Activated CD4-positive, alpha-beta memory T cell treated with anti-CD3 and anti-CD28 coated beads for 36 hours (primary cell): Measurements from ENCODE around the gene DYRK4. TPM values are rescaled to one million over a fixed set of nuclear protein-coding genes. Genes with fewer than 3 reads are reported as not detected.

ENCODE experiments used
- CTCF ChIA-PET: fragments of 350-600 bp; sonication (Branson Sonifier 250); formaldehyde crosslinking; loops from one replicate; lab custom pipeline; 2021; ENCODE audit warnings: antibody characterized with exemption, inconsistent platforms; lab: Charles Lee
- POLR2A ChIA-PET: fragments of 350-600 bp; sonication (Branson Sonifier 250); formaldehyde crosslinking; loops from one replicate; lab custom pipeline; 2021; ENCODE audit warnings: antibody characterized with exemption; lab: Charles Lee
- DNase-seq: peaks from one replicate; pipeline ENCODE4 v3.0.0-alpha.2; 2020
- H3K27ac Mint-ChIP-seq: one replicate; pipeline ENCODE4 v1.8.0; 2021; ENCODE audit warnings: mixed read lengths
- H3K27me3 Mint-ChIP-seq: one replicate; pipeline ENCODE4 v1.8.0; 2021; ENCODE audit warnings: mixed read lengths
- H3K36me3 Mint-ChIP-seq: one replicate; pipeline ENCODE4 v1.8.0; 2021; ENCODE audit warnings: mixed read lengths
- H3K4me1 Mint-ChIP-seq: one replicate; pipeline ENCODE4 v1.8.0; 2021; ENCODE audit warnings: low read depth, mixed read lengths
- H3K4me3 Mint-ChIP-seq: one replicate; pipeline ENCODE4 v1.8.0; 2021; ENCODE audit warnings: mild to moderate bottlenecking, mixed read lengths
- H3K9me3 Mint-ChIP-seq: one replicate; pipeline ENCODE4 v1.8.0; 2021; ENCODE audit warnings: mixed read lengths
- intact Hi-C: fragments of 100-400 bp; cut with micrococcal nuclease; formaldehyde crosslinking; loops from one replicate; pipeline ENCODE4 v1.15.1; 2023
- total RNA-seq, 2 experiments: library from RNA; stranded (reverse); gene quantifications; one replicate each; pipeline ENCODE4 v1.2.3, GENCODE V29; 2021

Gene DYRK4
- total RNA-seq, 2 experiments from 2014 or later: 26.0 to 26.7 TPM

DNA sequence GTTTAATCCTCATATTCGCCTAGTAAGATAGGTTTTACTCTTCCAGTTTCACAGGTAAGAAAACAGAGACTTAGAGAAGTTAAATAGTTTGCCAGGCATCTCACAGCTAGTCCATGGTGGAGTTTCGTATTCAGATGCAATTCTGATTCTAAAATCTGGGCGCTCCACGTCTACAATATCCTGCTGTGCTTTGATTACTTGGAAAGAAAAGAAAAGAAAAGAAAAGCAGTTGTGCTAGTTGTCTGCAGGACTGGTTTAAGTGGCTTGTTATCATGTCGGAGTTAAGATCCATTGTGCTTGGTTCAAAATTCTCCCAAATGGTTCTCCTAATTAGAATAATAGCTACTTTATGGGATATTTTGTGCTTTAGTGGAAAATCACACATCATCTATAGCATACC, 68.3 kb downstream of the DYRK4 start:
- Mint-ChIP-seq H3K27me3 (peaks cover 2% of the 10 kb centered on the region), H3K27ac (no peak overlapping the region), H3K9me3 (no peaks in the 10 kb centered on the region), H3K36me3 (no peaks in the 10 kb centered on the region), H3K4me3 (no peak overlapping the region), H3K4me1 (no peaks in the 10 kb centered on the region)
- ChIA-PET POLR2A (no interaction called here), CTCF (interaction anchor here (0.6 kb wide), 1 partner anchor 827 kb away, joined by 3 read pairs; no protein-coding TSS in a partner anchor)
- no peak for DNase-seq
- intact Hi-C loops: no loop called here

- H3K27ac Mint-ChIP-seq: no peak overlapping the region
- peaks cover 11% of the 10 kb centered on the region for H3K4me1 Mint-ChIP-seq
- intact Hi-C loops: no loop called here
- no peak overlapping the region for H3K4me3 Mint-ChIP-seq
- no peaks in the 10 kb centered on the region for H3K36me3 Mint-ChIP-seq
- DNase-seq: no peak
- ChIA-PET CTCF (interaction anchor here (1.4 kb wide), 1 partner anchor 41 kb away, joined by 5 read pairs; no protein-coding TSS in a partner anchor), POLR2A (interaction anchor here (0.9 kb wide), 1 partner anchor 11 kb away, joined by 3 read pairs; no protein-coding TSS in a partner anchor)
- H3K9me3 Mint-ChIP-seq: no peaks in the 10 kb centered on the region
- peaks cover 2% of the 10 kb centered on the region for H3K27me3 Mint-ChIP-seq
Observed at GRCh38 chr12:4643747-4644146, 81.7 kb downstream of the DYRK4 start.

DNA sequence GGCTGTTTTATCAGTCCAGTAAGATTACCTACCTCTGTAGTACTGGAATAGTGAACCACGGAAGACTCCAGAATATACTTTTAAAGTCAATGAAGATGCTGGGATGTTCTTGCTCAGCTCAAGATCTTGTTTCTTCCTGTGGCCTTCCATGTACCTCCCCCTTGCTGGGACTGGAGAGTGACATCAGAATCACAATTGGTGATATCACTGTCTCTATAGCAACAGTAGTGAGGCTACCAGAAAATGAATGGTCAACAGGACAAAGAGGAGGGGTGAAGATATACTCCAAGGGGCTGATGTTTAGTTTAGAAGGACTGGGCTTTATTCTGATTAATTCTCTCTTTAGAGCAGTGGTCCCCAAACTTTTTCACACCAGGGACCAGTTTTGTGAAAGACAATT, 83.0 kb downstream of the DYRK4 start:
- DNase-seq: no peak
- Mint-ChIP-seq H3K4me1 (peaks cover 18% of the 10 kb centered on the region), H3K27me3 (peaks cover under 1% of the 10 kb centered on the region), H3K36me3 (no peaks in the 10 kb centered on the region), H3K4me3 (no peak overlapping the region), H3K27ac (no peak overlapping the region), H3K9me3 (no peaks in the 10 kb centered on the region)
- ChIA-PET CTCF (no interaction called here), POLR2A (no interaction called here)
- intact Hi-C loops: loop anchor here (5.0 kb wide), 1 partner anchor 182 kb away; no protein-coding TSS in a partner anchor

DNA sequence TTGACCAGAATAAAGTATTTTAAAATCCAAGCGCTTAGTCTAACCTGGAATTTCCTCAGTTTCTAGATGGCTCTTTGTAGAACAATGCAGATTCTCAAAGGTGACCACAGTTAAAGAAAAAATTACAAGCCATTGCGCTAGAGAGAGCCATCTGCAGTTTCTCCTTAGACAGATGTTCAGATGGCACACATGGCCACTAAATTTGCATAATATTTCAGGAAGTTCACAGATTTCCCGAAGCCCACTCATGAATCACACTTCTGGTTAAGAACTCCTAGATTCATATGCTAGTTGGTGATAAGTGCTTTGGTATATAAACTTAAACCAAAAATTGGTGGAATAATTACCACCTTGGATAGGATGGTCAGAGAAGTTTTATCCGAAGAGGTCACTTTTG, 86.1 kb downstream of the DYRK4 start:
- intact Hi-C loops: loop anchor here (5.0 kb wide), 1 partner anchor 179 kb away; no protein-coding TSS in a partner anchor
- no peaks in the 10 kb centered on the region for H3K27me3 Mint-ChIP-seq
- DNase-seq: no peak
- peaks cover 38% of the 10 kb centered on the region for H3K4me1 Mint-ChIP-seq
- H3K27ac Mint-ChIP-seq: peak overlapping the region; percentile 90
- no peaks in the 10 kb centered on the region for H3K36me3 Mint-ChIP-seq
- POLR2A ChIA-PET: interaction anchor here (0.7 to 1.7 kb wide), 2 partner anchors 110 to 116 kb away, joined by 3 to 5 read pairs; partner anchors contain the start of gene RAD51AP1
- CTCF ChIA-PET: interaction anchor here (1.1 to 2.3 kb wide), 3 partner anchors 37 to 201 kb away, joined by 3 to 16 read pairs (median 5); no protein-coding TSS in a partner anchor
- no peaks in the 10 kb centered on the region for H3K9me3 Mint-ChIP-seq
- H3K4me3 Mint-ChIP-seq: peak overlapping the region; percentile 93

DNA sequence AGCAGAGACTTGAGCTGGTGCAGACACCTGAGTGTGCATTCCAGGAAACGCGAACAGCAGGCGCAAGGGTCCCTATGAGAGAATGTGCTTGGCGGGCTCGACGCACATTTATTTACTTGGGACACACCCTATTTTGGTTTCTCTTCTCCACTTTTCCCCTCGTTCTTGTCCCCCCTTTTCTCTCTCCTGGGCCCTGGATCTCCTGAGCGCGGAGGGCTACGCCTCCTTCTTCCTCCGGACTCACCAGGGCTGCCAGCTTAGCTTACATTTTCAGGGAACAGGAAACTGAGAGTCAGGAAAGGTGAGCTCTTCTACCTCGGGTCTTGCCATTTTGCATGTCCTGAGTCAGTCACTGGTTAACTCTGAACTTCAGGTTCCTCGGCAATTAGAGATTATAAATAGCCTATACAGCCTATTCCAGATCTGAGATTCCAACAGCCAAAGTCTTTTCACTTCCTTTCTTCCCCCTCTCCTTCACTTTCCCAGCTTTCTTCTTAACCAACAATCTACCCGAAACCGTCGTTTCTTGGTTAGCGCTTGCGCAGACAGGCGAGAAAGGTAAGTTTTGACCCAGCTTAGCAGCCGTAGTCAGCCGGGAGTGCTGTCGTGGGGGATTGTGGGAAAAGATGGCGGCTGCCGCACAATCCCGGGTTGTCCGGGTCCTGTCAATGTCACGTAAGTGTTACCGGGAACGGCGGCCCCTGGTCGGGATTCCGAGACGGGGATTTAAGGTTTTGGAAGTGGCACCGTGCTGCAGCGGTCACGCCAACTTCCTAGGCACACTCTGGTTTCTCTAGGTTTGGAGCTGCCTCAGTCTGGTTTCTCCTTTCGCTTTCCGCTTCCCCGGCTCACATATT, 86.7 kb downstream of the DYRK4 start, which contains the start of the genes AKAP3 and NDUFA9:
AKAP3 (minus strand) TSS at position 551 of the 857 bp plus-strand sequence. CDS start 10,855 bp downstream, outside the sequence.
NDUFA9 (plus strand) TSS at position 614 of the 857 bp plus-strand sequence; CDS start at position 627, 13 bp downstream.
- peak; percentile 89 for DNase-seq
- POLR2A ChIA-PET: interaction anchor here (0.7 to 1.7 kb wide), 2 partner anchors 110 to 117 kb away, joined by 3 to 5 read pairs; partner anchors contain the start of gene RAD51AP1
- CTCF ChIA-PET: interaction anchor here (1.1 to 2.3 kb wide), 4 partner anchors 11 to 201 kb away, joined by 3 to 16 read pairs (median 4); no protein-coding TSS in a partner anchor
- H3K4me3 Mint-ChIP-seq: peak within 1 kb of the TSS; percentile 93
- H3K4me1 Mint-ChIP-seq: peaks cover 41% of the 10 kb centered on the region
- no peaks in the 10 kb centered on the region for H3K9me3 Mint-ChIP-seq
- intact Hi-C loops: loop anchor here (1.0 to 5.0 kb wide), 3 partner anchors 44 to 179 kb away; partner anchors contain the start of gene RAD51AP1
- no peaks in the 10 kb centered on the region for H3K27me3 Mint-ChIP-seq
- H3K27ac Mint-ChIP-seq: peak within 1 kb of the TSS; percentile 90
- H3K36me3 Mint-ChIP-seq: no peaks in the 10 kb centered on the region

DNA sequence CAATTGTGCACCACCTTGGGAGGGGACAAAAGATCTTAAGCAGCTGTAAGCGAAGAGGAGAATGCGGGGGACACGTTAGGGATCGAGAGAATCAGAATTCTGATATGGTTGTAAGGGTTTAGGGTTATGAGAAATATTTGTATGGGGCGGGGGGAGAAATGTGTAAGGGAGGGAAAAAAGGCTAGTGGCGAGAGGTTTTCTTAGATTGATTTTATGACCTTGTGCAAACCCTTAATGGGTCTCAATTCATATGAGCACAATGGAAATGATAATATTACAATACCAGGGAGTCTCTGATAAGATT, 87.3 kb downstream of the DYRK4 start:
- DNase-seq: no peak
- H3K4me1 Mint-ChIP-seq: peaks cover 42% of the 10 kb centered on the region
- H3K4me3 Mint-ChIP-seq: peak overlapping the region; percentile 93
- H3K27me3 Mint-ChIP-seq: no peaks in the 10 kb centered on the region
- H3K36me3 Mint-ChIP-seq: no peaks in the 10 kb centered on the region
- intact Hi-C loops: loop anchor here (1.0 to 5.0 kb wide), 3 partner anchors 45 to 178 kb away; partner anchors contain the start of gene RAD51AP1
- ChIA-PET CTCF (interaction anchor here (1.1 to 2.3 kb wide), 4 partner anchors 11 to 200 kb away, joined by 3 to 16 read pairs (median 4); no protein-coding TSS in a partner anchor), POLR2A (interaction anchor here (1.7 kb wide), 1 partner anchor 111 kb away, joined by 5 read pairs; the partner anchor contains the start of gene RAD51AP1)
- H3K9me3 Mint-ChIP-seq: no peaks in the 10 kb centered on the region
- H3K27ac Mint-ChIP-seq: peak overlapping the region; percentile 90

- Mint-ChIP-seq H3K4me3 (no peak overlapping the region), H3K4me1 (peaks cover 34% of the 10 kb centered on the region), H3K27ac (no peak overlapping the region), H3K27me3 (no peaks in the 10 kb centered on the region), H3K9me3 (no peaks in the 10 kb centered on the region), H3K36me3 (peaks cover 9% of the 10 kb centered on the region)
- intact Hi-C loops: no loop called here
- ChIA-PET POLR2A (no interaction called here), CTCF (no interaction called here)
- DNase-seq: no peak
Observed at GRCh38 chr12:4653257-4653656, 91.2 kb downstream of the DYRK4 start.

DNA sequence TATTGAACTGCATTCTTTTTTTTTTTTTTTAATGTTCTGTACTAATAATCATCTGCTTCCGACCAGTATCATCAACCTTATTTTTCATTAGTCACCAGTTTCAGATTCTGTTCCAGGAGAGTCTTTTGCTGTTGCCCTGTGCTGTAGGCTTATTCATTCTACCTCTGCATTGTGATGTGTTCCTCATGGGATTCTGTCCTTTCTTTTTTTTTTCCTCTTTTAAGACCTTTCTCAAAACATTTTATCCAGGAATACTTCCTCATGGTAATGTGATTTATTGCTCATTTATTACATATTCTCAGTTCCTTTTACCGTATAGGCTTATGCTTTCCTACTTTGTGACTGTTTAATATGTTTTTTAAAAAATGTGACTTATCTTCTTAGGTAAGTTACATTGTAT, 91.7 kb downstream of the DYRK4 start:
- peaks cover 31% of the 10 kb centered on the region for H3K4me1 Mint-ChIP-seq
- H3K36me3 Mint-ChIP-seq: peaks cover 9% of the 10 kb centered on the region

More for the DNA sequence above, 91.7 kb downstream of the DYRK4 start:
- ChIA-PET POLR2A (interaction anchor here (1.2 kb wide), 1 partner anchor 10 kb away, joined by 3 read pairs; no protein-coding TSS in a partner anchor), CTCF (no interaction called here)
- Mint-ChIP-seq H3K4me3 (no peak overlapping the region), H3K27me3 (no peaks in the 10 kb centered on the region), H3K27ac (no peak overlapping the region), H3K9me3 (no peaks in the 10 kb centered on the region)
- no peak for DNase-seq
- intact Hi-C loops: no loop called here

Other genes starting within 250 kb of the DYRK4 start
- 10 to 100 TPM; 12.0 to 13.6 TPM for gene TIGAR, start 241.0 kb upstream of the DYRK4 start, total RNA-seq
- not detected for gene FGF23, start 182.5 kb upstream of the DYRK4 start, total RNA-seq
- not detected for gene FGF6, start 116.4 kb upstream of the DYRK4 start, total RNA-seq
- 10 to 100 TPM; 44.6 to 49.7 TPM for gene RAD51AP1, start 23.3 kb upstream of the DYRK4 start, total RNA-seq
- 1 to 10 TPM; 2.9 to 3.1 TPM for gene AKAP3, start 86.8 kb downstream of the DYRK4 start, total RNA-seq
- 100 to 1,000 TPM; 119 to 122 TPM for gene NDUFA9, start 86.9 kb downstream of the DYRK4 start, total RNA-seq
- 1 to 10 TPM in 1 of 2 experiments, under 1 TPM in 1; 0.97 to 1.3 TPM for gene GALNT8, start 158.2 kb downstream of the DYRK4 start, total RNA-seq